Neural cell (in vitro differentiated cells): Measurements from ENCODE around the gene IWS1.

Experiments
- CTCF ChIP-seq: fragments of 450-650 bp; IDR thresholded peaks from 2 replicates; pipeline ENCODE4 v1.5.1; 2014; ENCODE audit warnings: antibody characterized with exemption, mild to moderate bottlenecking, moderate library complexity; ENCODE audit not compliant: poor library complexity, severe bottlenecking
- EZH2 ChIP-seq: fragments of 200-600, 300-800 bp; shearing (Covaris generic), sonication (generic); IDR thresholded peaks from 2 replicates; pipeline ENCODE4 v1.6.1; 2014; ENCODE audit warnings: antibody characterized with exemption, low read length, borderline replicate concordance, mild to moderate bottlenecking; ENCODE audit not compliant: insufficient read depth, poor library complexity, severe bottlenecking
- MXI1 ChIP-seq: fragments of 450-650 bp; conservative IDR thresholded peaks from 2 replicates; pipeline ENCODE4 v1.6.1; 2014; ENCODE audit warnings: antibody characterized with exemption, mild to moderate bottlenecking; ENCODE audit not compliant: poor library complexity, severe bottlenecking
- RAD21 ChIP-seq: fragments of 450-650 bp; conservative IDR thresholded peaks from 2 replicates; pipeline ENCODE4 v1.6.1; 2014; ENCODE audit warnings: antibody characterized with exemption, mild to moderate bottlenecking, moderate library complexity
- SMC3 ChIP-seq: fragments of 450-650 bp; conservative IDR thresholded peaks from 2 replicates; pipeline ENCODE4 v1.6.1; 2014; ENCODE audit warnings: antibody characterized with exemption, mild to moderate bottlenecking, moderate library complexity; ENCODE audit not compliant: poor library complexity
- TAF1 ChIP-seq: IDR thresholded peaks from 2 replicates; pipeline ENCODE4 v1.6.1; 2012; ENCODE audit warnings: low read depth

DNA sequence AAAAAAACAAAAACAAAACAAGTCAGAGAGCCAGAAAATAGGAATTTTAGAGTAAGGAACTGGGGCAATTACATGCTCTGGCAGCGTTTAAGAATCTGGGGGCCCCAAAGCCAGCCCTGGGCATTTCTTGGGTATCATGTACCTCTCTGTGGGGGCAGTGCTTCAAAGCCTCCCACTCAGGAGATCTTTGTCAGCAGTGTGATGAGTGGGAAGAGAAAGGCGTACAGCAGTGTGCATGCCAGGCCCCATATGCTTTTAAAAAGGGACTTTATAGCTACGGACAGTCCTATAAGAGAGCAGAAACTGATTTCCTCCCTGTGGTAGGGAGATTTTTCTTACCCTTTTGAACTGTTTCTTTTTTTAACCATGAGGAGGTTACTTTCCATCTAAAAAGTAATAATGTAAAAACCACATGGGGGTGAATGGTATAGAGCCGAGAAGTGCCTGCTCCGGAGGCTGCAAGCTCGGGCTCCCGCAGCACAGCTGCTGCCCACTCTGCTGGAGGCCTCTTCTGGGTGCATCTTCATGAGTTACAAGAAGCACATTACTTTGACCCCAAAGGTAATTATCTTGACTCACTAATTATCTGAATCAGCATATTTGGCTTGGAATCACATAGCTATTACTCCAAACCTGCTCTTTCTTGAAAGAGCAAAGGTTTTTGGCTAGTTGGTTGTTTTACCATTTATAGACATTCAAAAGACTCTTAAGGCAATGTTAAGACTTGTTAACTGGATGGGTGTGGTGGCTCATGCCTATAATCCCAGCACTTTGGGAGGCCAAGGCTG lies 61.6 kb downstream of the IWS1 start:
- TF ChIP-seq MXI1 (no peak), EZH2 (no peak), CTCF (no peak), SMC3 (no peak), TAF1 (no peak), RAD21 (no peak)
